K562 (cell line): ENCODE results near the gene ROR2. TPM values are rescaled to one million over a fixed set of nuclear protein-coding genes. Genes with fewer than 3 reads are reported as not detected.

ENCODE experiments used
- ADNP ChIP-seq: fragments of 200-800 bp; sonication (Bioruptor generic); IDR thresholded peaks from 2 replicates; pipeline ENCODE4 v1.6.1; 2016; ENCODE audit warnings: missing genetic modification characterization, missing compliant biosample characterization
- BCOR ChIP-seq: fragments of 450-650 bp; IDR thresholded peaks from 2 replicates; pipeline ENCODE4 v1.6.1; 2016
- CTBP1 ChIP-seq: fragments of 450-650 bp; IDR thresholded peaks from 2 replicates; pipeline ENCODE4 v1.6.1; 2016; ENCODE audit warnings: borderline replicate concordance
- ERF ChIP-seq: fragments of 450-650 bp; formaldehyde crosslinking; IDR thresholded peaks from 2 replicates; pipeline ENCODE4 v1.4.0; 2020; ENCODE audit warnings: mild to moderate bottlenecking, mixed read lengths
- MAFF ChIP-seq: IDR thresholded peaks from 2 replicates; pipeline ENCODE4 v1.6.1; 2012; ENCODE audit warnings: low read length, improper control_type of control experiment
- NCOA4 ChIP-seq: fragments of 450-650 bp; IDR thresholded peaks from 2 replicates; pipeline ENCODE4 v1.6.1; 2018; ENCODE audit warnings: mild to moderate bottlenecking; ENCODE audit not compliant: partially characterized antibody
- NFE2L1 ChIP-seq: fragments of 450-650 bp; IDR thresholded peaks from 2 replicates; pipeline ENCODE4 v1.6.1; 2016; ENCODE audit warnings: missing genetic modification characterization, low read depth, mild to moderate bottlenecking, missing compliant biosample characterization, moderate library complexity, borderline replicate concordance
- RAD21 ChIP-seq, 2 experiments: fragments of 250-450 bp in 1 of 2; fragments of 450-650 bp in 1 of 2; sonication (Bioruptor Pico) in 1 of 2; formaldehyde crosslinking in 1 of 2; IDR thresholded peaks in 1 of 2; conservative IDR thresholded peaks in 1 of 2; 2 replicates each; pipeline versions ENCODE4 v1.4.0 to v1.8.0; 2020 to 2022; ENCODE audit warnings: mild to moderate bottlenecking in 2 of 2, moderate library complexity in 1 of 2
- RBM39 ChIP-seq: fragments of 200-400 bp; formaldehyde crosslinking; optimal IDR thresholded peaks from 2 replicates; pipeline ENCODE3; 2018; ENCODE audit warnings: low read depth, low read length
- SAP30 ChIP-seq: fragments of 200-600 bp; sonication (generic); IDR thresholded peaks from 2 replicates; pipeline ENCODE4 v1.6.1; 2012; ENCODE audit warnings: borderline replicate concordance, low read depth, mild to moderate bottlenecking, moderate library complexity, low read length, control low read depth, inconsistent platforms; ENCODE audit not compliant: insufficient read depth, poor library complexity, severe bottlenecking
- SNIP1 ChIP-seq: fragments of 450-650 bp; IDR thresholded peaks from 2 replicates; pipeline ENCODE4 v1.7.1; 2017; ENCODE audit warnings: low read depth, mild to moderate bottlenecking
- ZMIZ1 ChIP-seq, 2 experiments: fragments of 150-350 bp in 1 of 2; IDR thresholded peaks; 2 replicates each; pipeline ENCODE4 v1.6.1; 2012 to 2016; ENCODE audit warnings: low read depth in 2 of 2, low read length in 2 of 2, mild to moderate bottlenecking in 1 of 2, moderate library complexity in 1 of 2
- ZNF586 ChIP-seq: fragments of 450-650 bp; formaldehyde crosslinking; conservative IDR thresholded peaks from 2 replicates; pipeline ENCODE4 v1.4.0; 2020; ENCODE audit warnings: mild to moderate bottlenecking, moderate library complexity
- ZZZ3 ChIP-seq: fragments of 450-650 bp; IDR thresholded peaks from 2 replicates; pipeline ENCODE4 v1.6.1; 2016; ENCODE audit warnings: antibody characterized with exemption, mild to moderate bottlenecking, moderate library complexity
- polyA plus RNA-seq, 8 experiments: library from polyadenylated mRNA; depleted of rRNA in 4 of 8; stranded (reverse) in 5 of 8; unstranded in 3 of 8; fragments of >200 nt; fragmentation: Nextera tagmentation in 2 of 8; fragmentation: Illumina TruSeq in 1 of 8; extraction: Ambion mirVana in 2 of 8; extraction: Trizol in 1 of 8; gene quantifications; 2 replicates each; pipeline versions ENCODE4 v1.2.1 to v1.2.3, GENCODE V29; 2011 to 2014; ENCODE audit warnings: inconsistent platforms in 1 of 8, missing spikeins in 1 of 8
- total RNA-seq, 7 experiments: library from RNA; depleted of rRNA in 6 of 7; stranded (reverse); fragments of >200 nt in 6 of 7; fragmentation: Illumina TruSeq in 2 of 7; extraction: Trizol in 2 of 7; gene quantifications; 2 replicates each; pipeline versions ENCODE4 v1.2.1 to v1.2.3, GENCODE V29; 2011 to 2021; ENCODE audit warnings: low replicate concordance in 1 of 7
- TF ChIP-seq, protein P1 (sequence below): fragments of 450-650 bp; IDR thresholded peaks from 2 replicates; pipeline ENCODE4 v1.6.1; 2016
- TF ChIP-seq, protein P2 (sequence below), 2 experiments: IDR thresholded peaks; 2 replicates each; pipeline ENCODE4 v1.6.1; 2011; ENCODE audit warnings: borderline replicate concordance in 1 of 2, control low read depth in 1 of 2, low read depth in 1 of 2, low read length in 1 of 2, mild to moderate bottlenecking in 1 of 2, mixed read lengths in 1 of 2, moderate library complexity in 1 of 2; ENCODE audit not compliant: insufficient read depth in 1 of 2, insufficient read length in 1 of 2, poor library complexity in 1 of 2, severe bottlenecking in 1 of 2; ENCODE audit errors: extremely low read depth in 1 of 2
- TF ChIP-seq, protein P3 (sequence below): fragments of 250-450 bp; sonication (Bioruptor Pico); IDR thresholded peaks from 2 replicates; pipeline ENCODE4 v1.5.0; 2020; ENCODE audit warnings: mild to moderate bottlenecking

ROR2 gene
- total and polyA plus RNA-seq, 9 of the 15 experiments (the other 6 are each of a cell fraction or from before 2014, with no cell fraction given), result 5.6 to 33.8 (median 15.3) TPM

- TF ChIP-seq NCOA4, result no peak
- TF ChIP-seq, protein P1, sequence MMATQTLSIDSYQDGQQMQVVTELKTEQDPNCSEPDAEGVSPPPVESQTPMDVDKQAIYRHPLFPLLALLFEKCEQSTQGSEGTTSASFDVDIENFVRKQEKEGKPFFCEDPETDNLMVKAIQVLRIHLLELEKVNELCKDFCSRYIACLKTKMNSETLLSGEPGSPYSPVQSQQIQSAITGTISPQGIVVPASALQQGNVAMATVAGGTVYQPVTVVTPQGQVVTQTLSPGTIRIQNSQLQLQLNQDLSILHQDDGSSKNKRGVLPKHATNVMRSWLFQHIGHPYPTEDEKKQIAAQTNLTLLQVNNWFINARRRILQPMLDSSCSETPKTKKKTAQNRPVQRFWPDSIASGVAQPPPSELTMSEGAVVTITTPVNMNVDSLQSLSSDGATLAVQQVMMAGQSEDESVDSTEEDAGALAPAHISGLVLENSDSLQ, result no peak
- no peak for TF ChIP-seq ADNP (tag)
- no peak for TF ChIP-seq ZMIZ1 (IDR thresholded peaks at IDR 0.05; ENCODE audit: low read depth in 2 of 2, low read length in 2 of 2)
- TF ChIP-seq ERF, result no peak
- TF ChIP-seq, protein P2, sequence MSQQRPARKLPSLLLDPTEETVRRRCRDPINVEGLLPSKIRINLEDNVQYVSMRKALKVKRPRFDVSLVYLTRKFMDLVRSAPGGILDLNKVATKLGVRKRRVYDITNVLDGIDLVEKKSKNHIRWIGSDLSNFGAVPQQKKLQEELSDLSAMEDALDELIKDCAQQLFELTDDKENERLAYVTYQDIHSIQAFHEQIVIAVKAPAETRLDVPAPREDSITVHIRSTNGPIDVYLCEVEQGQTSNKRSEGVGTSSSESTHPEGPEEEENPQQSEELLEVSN (IDR thresholded peaks at IDR 0.05; ENCODE audit: borderline replicate concordance in 1 of 2, extremely low read depth in 1 of 2, insufficient read depth in 1 of 2, insufficient read length in 1 of 2, low read depth in 1 of 2, low read length in 1 of 2, poor library complexity in 1 of 2, severe bottlenecking in 1 of 2), result peak in 1 of 2 experiments; percentile 70
- no peak for TF ChIP-seq NFE2L1 (tag)
- TF ChIP-seq RAD21 (CRISPR knock-in tag; conservative IDR thresholded peaks at IDR 0.05 in 1 of 2, IDR thresholded peaks at IDR 0.05 in 1 of 2), result peak; percentile 72 to 87
- no peak for TF ChIP-seq BCOR
- TF ChIP-seq CTBP1, result peak; percentile 91; the same call in 1 of the 2 replicates
- TF ChIP-seq SAP30, result no peak
- TF ChIP-seq ZNF586 (CRISPR knock-in tag), result no peak
- TF ChIP-seq, protein P3, sequence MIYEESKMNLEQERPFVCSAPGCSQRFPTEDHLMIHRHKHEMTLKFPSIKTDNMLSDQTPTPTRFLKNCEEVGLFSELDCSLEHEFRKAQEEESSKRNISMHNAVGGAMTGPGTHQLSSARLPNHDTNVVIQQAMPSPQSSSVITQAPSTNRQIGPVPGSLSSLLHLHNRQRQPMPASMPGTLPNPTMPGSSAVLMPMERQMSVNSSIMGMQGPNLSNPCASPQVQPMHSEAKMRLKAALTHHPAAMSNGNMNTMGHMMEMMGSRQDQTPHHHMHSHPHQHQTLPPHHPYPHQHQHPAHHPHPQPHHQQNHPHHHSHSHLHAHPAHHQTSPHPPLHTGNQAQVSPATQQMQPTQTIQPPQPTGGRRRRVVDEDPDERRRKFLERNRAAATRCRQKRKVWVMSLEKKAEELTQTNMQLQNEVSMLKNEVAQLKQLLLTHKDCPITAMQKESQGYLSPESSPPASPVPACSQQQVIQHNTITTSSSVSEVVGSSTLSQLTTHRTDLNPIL (CRISPR knock-in tag), result no peak
- no peak for TF ChIP-seq SNIP1
- no peak for TF ChIP-seq RBM39
- no peak for TF ChIP-seq ZZZ3
- no peak for TF ChIP-seq MAFF
These were observed at the start of gene ROR2 (continued) for GRCh38 chr9:91949946-91950664.
